Endothelial cell of umbilical vein (primary cell): ENCODE data around the gene MIGA2. TPM values are rescaled to one million over a fixed set of nuclear protein-coding genes. Genes with fewer than 3 reads are reported as not detected.

ENCODE experiments used
- BruUV-seq: library from RNA; stranded (reverse); fragments of 400-500 nt; replicated peaks from 2 replicates; lab custom pipeline; 2021; lab: Mats Ljungman, UMichigan
- CTCF ChIA-PET: fragments of 300-600, 350-600 bp; sonication (Branson Sonifier 250); formaldehyde crosslinking; loops from one replicate; lab custom pipeline; 2021; ENCODE audit warnings: antibody characterized with exemption, inconsistent platforms; lab: Charles Lee
- POLR2A ChIA-PET: fragments of 300-600, 350-600 bp; sonication (Branson Sonifier 250); formaldehyde crosslinking; loops from one replicate; lab custom pipeline; 2021; ENCODE audit warnings: antibody characterized with exemption, inconsistent platforms; lab: Charles Lee
- DNase-seq: peaks from one replicate; pipeline ENCODE4 v3.0.0-alpha.2; 2011; ENCODE audit warnings: low read depth, low spot score
- FAIRE-seq: peaks from 2 replicates; lab custom pipeline; 2011; peaks lifted over from hg19 to GRCh38; lab: Jason Lieb, UNC
- H2AFZ ChIP-seq: 2 replicates; pipeline ENCODE4 v1.6.0; 2012; ENCODE audit warnings: low read depth, low read length, control low read depth, inconsistent platforms
- H3K27ac ChIP-seq: 2 replicates; pipeline ENCODE4 v1.5.1; 2011; ENCODE audit warnings: low read depth, mild to moderate bottlenecking, control low read depth, low read length, moderate library complexity; ENCODE audit not compliant: insufficient read depth
- H3K27me3 ChIP-seq, 2 experiments: 2 replicates each; pipeline versions ENCODE4 v1.6.0 to v1.6.1; 2011; ENCODE audit warnings: low read length in 2 of 2, mixed read lengths in 1 of 2; ENCODE audit not compliant: control insufficient read depth in 2 of 2, insufficient read depth in 2 of 2
- H3K36me3 ChIP-seq, 2 experiments: 2 replicates in 1 of 2; 3 replicates in 1 of 2; pipeline ENCODE4 v1.5.1; 2011; ENCODE audit warnings: low read length in 2 of 2, mild to moderate bottlenecking in 1 of 2, moderate library complexity in 1 of 2; ENCODE audit not compliant: control insufficient read depth in 2 of 2, insufficient read depth in 2 of 2; ENCODE audit errors: extremely low read depth in 1 of 2
- H3K4me1 ChIP-seq: 3 replicates; pipeline ENCODE4 v1.5.1; 2011; ENCODE audit warnings: mild to moderate bottlenecking, low read length; ENCODE audit not compliant: control insufficient read depth, insufficient read depth; ENCODE audit errors: extremely low read depth
- H3K4me2 ChIP-seq: 2 replicates; pipeline ENCODE4 v1.6.1; 2011; ENCODE audit warnings: low read length, control low read depth, mixed read lengths; ENCODE audit not compliant: insufficient read depth
- H3K4me3 ChIP-seq, 3 experiments: fragments of 200-600 bp in 1 of 3; sonication (generic), shearing (Covaris generic) in 1 of 3; replicated peaks in 1 of 3; 2 replicates each; pipeline ENCODE4 v1.5.1; 2011 to 2016; ENCODE audit warnings: control low read depth in 3 of 3, low read length in 3 of 3, mild to moderate bottlenecking in 2 of 3, inconsistent platforms in 1 of 3, low read depth in 1 of 3, moderate library complexity in 1 of 3; ENCODE audit not compliant: insufficient read depth in 1 of 3
- H3K79me2 ChIP-seq: 2 replicates; pipeline ENCODE4 v1.6.0; 2012; ENCODE audit warnings: low read length, inconsistent platforms; ENCODE audit not compliant: control insufficient read depth, insufficient read depth
- H3K9ac ChIP-seq: replicated peaks from 2 replicates; pipeline ENCODE3; 2011; ENCODE audit warnings: low read length, control low read depth; ENCODE audit not compliant: insufficient read depth; ENCODE audit errors: extremely low read depth
- H3K9me1 ChIP-seq: replicated peaks from 3 replicates; pipeline ENCODE4 v1.6.0; 2011; ENCODE audit warnings: mild to moderate bottlenecking, low read length; ENCODE audit not compliant: control insufficient read depth, insufficient read depth; ENCODE audit errors: extremely low read depth
- H3K9me3 ChIP-seq: replicated peaks from 2 replicates; pipeline ENCODE4 v1.5.1; 2012; ENCODE audit warnings: low read length, inconsistent platforms; ENCODE audit not compliant: control insufficient read depth, insufficient read depth
- H4K20me1 ChIP-seq: replicated peaks from 2 replicates; pipeline ENCODE3; 2011; ENCODE audit warnings: mild to moderate bottlenecking, low read length; ENCODE audit not compliant: control insufficient read depth, insufficient read depth; ENCODE audit errors: extremely low read depth
- EZH2 ChIP-seq: IDR thresholded peaks from 2 replicates; pipeline ENCODE4 v1.6.1; 2012; ENCODE audit warnings: borderline replicate concordance, low read depth, mild to moderate bottlenecking, moderate library complexity, low read length, inconsistent platforms; ENCODE audit not compliant: severe bottlenecking
- FOS ChIP-seq: IDR thresholded peaks from 2 replicates; pipeline ENCODE4 v1.6.1; 2011; ENCODE audit warnings: mild to moderate bottlenecking, low read length, moderate library complexity, borderline replicate concordance; ENCODE audit not compliant: insufficient read depth
- GATA2 ChIP-seq: IDR thresholded peaks from 2 replicates; pipeline ENCODE4 v1.7.0; 2011; ENCODE audit warnings: low read depth, mild to moderate bottlenecking, moderate library complexity, mixed read lengths, low read length; ENCODE audit not compliant: insufficient read length, insufficient read depth
- JUN ChIP-seq: IDR thresholded peaks from 2 replicates; pipeline ENCODE4 v1.6.1; 2011; ENCODE audit warnings: borderline replicate concordance, low read depth; ENCODE audit not compliant: insufficient read length, insufficient read depth
- MYC ChIP-seq: IDR thresholded peaks from one replicate; pipeline ENCODE4 v1.6.1; 2011; ENCODE audit warnings: mild to moderate bottlenecking, low read depth, low read length
- POLR2A ChIP-seq: IDR thresholded peaks from 2 replicates; pipeline ENCODE4 v1.6.1; 2012; ENCODE audit warnings: low read depth, mild to moderate bottlenecking, control low read depth, low read length
- POLR2AphosphoS5 ChIP-seq: IDR thresholded peaks from 2 replicates; pipeline ENCODE4 v1.6.1; 2012; ENCODE audit warnings: low read depth, mild to moderate bottlenecking, control low read depth, low read length, moderate library complexity; ENCODE audit not compliant: insufficient read depth
- dilution Hi-C: fragments of 300-500 bp; cut with MboI; formaldehyde crosslinking; loops from one replicate; pipeline ENCODE4 v1.15.0; 2019; ENCODE audit warnings: low sequenced_read_pairs; ENCODE audit not compliant: extremely low pct_ligation_motif_present
- intact Hi-C: fragments of 100-400 bp; cut with micrococcal nuclease; formaldehyde crosslinking; loops from one replicate; pipeline ENCODE4 v1.10.0; 2022
- polyA plus RNA-seq, 4 experiments: library from polyadenylated mRNA; depleted of rRNA in 3 of 4; stranded (reverse) in 3 of 4; unstranded in 1 of 4; fragments of >200 nt; gene quantifications; 2 replicates each; pipeline versions ENCODE4 v1.2.1 to v1.2.3, GENCODE V29; 2011 to 2012; ENCODE audit warnings: missing spikeins in 1 of 4
- total RNA-seq: library from RNA; stranded (reverse); gene quantifications from 2 replicates; pipeline ENCODE4 v1.2.3, GENCODE V29; 2021
- TF ChIP-seq, protein P1 (sequence below), 2 donors: IDR thresholded peaks; 1 replicate in 1 of 2; 2 replicates in 1 of 2; pipeline ENCODE4 v1.5.1; 2011; ENCODE audit warnings: low read length in 2 of 2, mild to moderate bottlenecking in 2 of 2, moderate library complexity in 2 of 2, control low read depth in 1 of 2, inconsistent platforms in 1 of 2, low read depth in 1 of 2; ENCODE audit not compliant: insufficient read depth in 1 of 2; ENCODE audit errors: extremely low read depth in 1 of 2
- TF ChIP-seq, protein P2 (sequence below): IDR thresholded peaks from 2 replicates; pipeline ENCODE4 v1.6.1; 2011; ENCODE audit not compliant: insufficient read depth, insufficient read length

MIGA2 gene
- total and polyA plus RNA-seq, 2 donors (not counting 3 experiments of a cell fraction or from before 2014, with no cell fraction given): 27.7 to 28.0 TPM

DNA sequence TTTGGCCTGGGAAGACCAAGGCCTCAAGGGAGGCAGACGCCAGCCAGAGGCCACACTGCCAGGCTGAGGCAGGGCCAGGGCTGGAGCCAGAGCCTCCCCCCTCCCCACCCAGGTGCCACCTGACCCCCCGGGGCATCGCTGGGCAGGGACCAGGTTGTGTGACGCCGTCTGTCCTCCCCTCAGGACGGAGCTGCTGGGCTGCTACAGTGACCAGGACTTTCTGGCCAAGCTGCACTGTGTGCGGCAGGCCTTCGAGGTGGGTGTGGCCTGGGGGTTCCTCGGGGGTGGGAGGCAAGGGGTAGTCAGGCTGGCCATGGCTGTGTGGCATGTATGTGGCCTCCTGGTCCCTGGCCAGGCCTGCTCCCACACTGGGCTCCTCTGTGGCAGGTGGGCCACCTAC is 26.6 kb downstream of the MIGA2 start:
- no peak overlapping the region for H3K27ac ChIP-seq

More for the DNA sequence above, 26.6 kb downstream of the MIGA2 start:
- dilution Hi-C loops (no loop called here), intact Hi-C loops (no loop called here)
- no TSS peak for BruUV-seq
- Histone ChIP-seq H3K9me3 (no peaks in the 10 kb centered on the region), H3K9ac (no peak overlapping the region), H3K36me3 (peaks cover 0 to 41% of the 10 kb centered on the region in 2 experiments), H2AFZ (no peak overlapping the region), H3K4me3 (no peak overlapping the region), H3K4me1 (peaks cover 5% of the 10 kb centered on the region), H4K20me1 (no peaks in the 10 kb centered on the region), H3K9me1 (no peaks in the 10 kb centered on the region), H3K79me2 (no peaks in the 10 kb centered on the region), H3K4me2 (no peak overlapping the region), H3K27me3 (no peaks in the 10 kb centered on the region)
- POLR2A ChIA-PET: no interaction called here
- CTCF ChIA-PET: no interaction called here
- TF ChIP-seq MYC (no peak), FOS (no peak), EZH2 (no peak), POLR2AphosphoS5 (no peak), GATA2 (no peak), POLR2A (no peak), JUN (no peak)
- TF ChIP-seq, protein P1, sequence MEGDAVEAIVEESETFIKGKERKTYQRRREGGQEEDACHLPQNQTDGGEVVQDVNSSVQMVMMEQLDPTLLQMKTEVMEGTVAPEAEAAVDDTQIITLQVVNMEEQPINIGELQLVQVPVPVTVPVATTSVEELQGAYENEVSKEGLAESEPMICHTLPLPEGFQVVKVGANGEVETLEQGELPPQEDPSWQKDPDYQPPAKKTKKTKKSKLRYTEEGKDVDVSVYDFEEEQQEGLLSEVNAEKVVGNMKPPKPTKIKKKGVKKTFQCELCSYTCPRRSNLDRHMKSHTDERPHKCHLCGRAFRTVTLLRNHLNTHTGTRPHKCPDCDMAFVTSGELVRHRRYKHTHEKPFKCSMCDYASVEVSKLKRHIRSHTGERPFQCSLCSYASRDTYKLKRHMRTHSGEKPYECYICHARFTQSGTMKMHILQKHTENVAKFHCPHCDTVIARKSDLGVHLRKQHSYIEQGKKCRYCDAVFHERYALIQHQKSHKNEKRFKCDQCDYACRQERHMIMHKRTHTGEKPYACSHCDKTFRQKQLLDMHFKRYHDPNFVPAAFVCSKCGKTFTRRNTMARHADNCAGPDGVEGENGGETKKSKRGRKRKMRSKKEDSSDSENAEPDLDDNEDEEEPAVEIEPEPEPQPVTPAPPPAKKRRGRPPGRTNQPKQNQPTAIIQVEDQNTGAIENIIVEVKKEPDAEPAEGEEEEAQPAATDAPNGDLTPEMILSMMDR (IDR thresholded peaks at IDR 0.05; ENCODE audit: extremely low read depth in 1 of 2, insufficient read depth in 1 of 2, low read depth in 1 of 2, low read length in 2 of 2): no peak
- TF ChIP-seq, protein P2, sequence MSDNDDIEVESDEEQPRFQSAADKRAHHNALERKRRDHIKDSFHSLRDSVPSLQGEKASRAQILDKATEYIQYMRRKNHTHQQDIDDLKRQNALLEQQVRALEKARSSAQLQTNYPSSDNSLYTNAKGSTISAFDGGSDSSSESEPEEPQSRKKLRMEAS: no peak
- FAIRE-seq (no peak), DNase-seq (no peak)
